Psoas muscle (tissue), 8 donors: Measurements from ENCODE around the gene GMEB2. TPM values are rescaled to one million over a fixed set of nuclear protein-coding genes. Genes with fewer than 3 reads are reported as not detected.

Source experiments
- ATAC-seq, 4 donors: fragments of 200-7000 bp; cut with Tn5 transposase; one replicate each; pipeline ENCODE4 v1.9.1; 2020; ENCODE audit warnings: moderate library complexity in 3 of 4, mild to moderate bottlenecking in 2 of 4
- DNase-seq, 2 donors: peaks; one replicate each; pipeline ENCODE4 v3.0.0-alpha.2; 2020
- H3K27ac ChIP-seq: fragments of 200-600 bp; one replicate; pipeline ENCODE4 v1.8.0; 2022
- H3K27me3 ChIP-seq, 3 donors: fragments of 200-600 bp in 1 of 3; one replicate each; pipeline versions ENCODE4 v1.6.1 to v1.8.0; 2013 to 2022; ENCODE audit warnings: low read length in 2 of 3, mild to moderate bottlenecking in 2 of 3, moderate library complexity in 1 of 3; ENCODE audit not compliant: insufficient read depth in 3 of 3
- H3K36me3 ChIP-seq, 2 donors: fragments of 200-600 bp in 1 of 2; one replicate each; pipeline versions ENCODE4 v1.6.1 to v1.8.0; 2013 to 2022; ENCODE audit warnings: low read depth in 1 of 2, mild to moderate bottlenecking in 1 of 2, moderate library complexity in 1 of 2; ENCODE audit not compliant: insufficient read depth in 1 of 2
- H3K4me1 ChIP-seq: fragments of 200-600 bp; one replicate; pipeline ENCODE4 v1.8.0; 2022
- H3K4me3 ChIP-seq: fragments of 200-600 bp; one replicate; pipeline ENCODE4 v1.8.0; 2022; ENCODE audit warnings: mild to moderate bottlenecking
- H3K9me3 ChIP-seq: fragments of 200-600 bp; one replicate; pipeline ENCODE4 v1.8.0; 2022
- WGBS, 3 donors: extraction: QIAGEN DNeasy Blood & Tissue Kit; methylation state at CpG; one replicate each; pipeline versions ENCODE4 v1.1.6 to v1.1.7; 2013; 5-methylcytosine and 5-hydroxymethylcytosine counted together
- intact Hi-C, 2 donors: fragments of 100-400 bp; cut with DNase I; formaldehyde crosslinking; loops; one replicate each; pipeline versions ENCODE4 v1.11.0 to v1.14.2; 2022
- polyA plus RNA-seq, 3 donors: library from polyadenylated mRNA; stranded (reverse); fragments of 200-250 nt; gene quantifications; one replicate each; pipeline ENCODE4 v1.2.3, GENCODE V29; 2013
- total RNA-seq, 4 donors: library from RNA; stranded (reverse); fragmentation: NEBNext Ultra II Directional in 2 of 4; extraction: Animal tissue kit (Norgen Biotek cat#: 25700) in 2 of 4; gene quantifications; one replicate each; pipeline versions ENCODE4 v1.2.1 to v1.2.4, GENCODE V29; 2021 to 2023
- TF ChIP-seq, protein P1 (sequence below): fragments of 200-600 bp; IDR thresholded peaks from one replicate; pipeline ENCODE4 v1.8.0; 2022; ENCODE audit warnings: antibody characterized with exemption
- donor health status: healthy with polysubstance abuse.
- donor health status: DM: no; HTN: no; CAD: no; lungs with moderate emphysema.
- donor health status: Bipolar disorder and iron deficiency.
- donor health status: healthy.
- donor health status: DM: yes; HTN: yes; CAD: no.
- donor health status: DM: no; HTN: no; CAD: no.
- donor health status: DM: no; HTN: no; CAD: no.
- donor health status: DM: yes; HTN: yes; CAD: no.

GMEB2 gene
- total and polyA plus RNA-seq, 7 donors, result 5.4 to 10.1 (median 8.5) TPM

DNA sequence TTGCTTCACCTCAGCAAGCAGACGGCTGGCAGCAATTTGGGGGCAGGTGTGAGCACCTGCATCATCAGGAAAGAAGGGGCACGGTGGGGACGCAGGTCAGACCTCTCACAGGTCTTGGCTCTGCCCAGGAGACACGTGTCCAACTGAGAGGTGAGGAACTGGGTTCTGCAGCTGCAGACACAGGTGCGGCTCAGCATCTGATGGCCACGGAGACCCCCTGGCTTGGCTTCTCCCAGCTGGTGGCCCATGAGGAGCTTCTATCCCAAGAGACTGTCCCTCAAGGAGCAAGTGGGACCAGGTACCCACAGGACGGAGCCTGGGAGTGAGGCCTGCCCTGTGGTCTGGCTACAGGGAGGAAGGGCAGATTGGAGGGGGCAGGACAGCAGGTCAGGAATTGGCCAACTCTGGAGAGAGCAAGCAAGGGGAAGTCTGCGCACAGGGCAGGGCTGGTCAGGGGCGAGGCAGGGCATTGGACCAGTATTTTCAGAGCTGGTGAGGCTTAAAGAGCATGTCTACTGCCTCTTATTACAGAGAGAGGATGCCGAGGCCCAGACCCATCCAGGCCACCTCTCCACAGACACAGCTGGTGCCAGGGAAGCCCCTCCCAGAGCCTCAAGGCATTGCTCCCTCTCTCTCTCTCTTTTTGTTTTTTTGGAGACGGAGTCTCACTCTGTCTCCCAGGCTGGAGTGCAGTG, 22.1 kb upstream of the GMEB2 start:
- 64 to 79% (median 69%) methylated on average over 11 of the region's 11 CpGs for WGBS, 3 donors
- intact Hi-C loops, result no loop called here

DNA sequence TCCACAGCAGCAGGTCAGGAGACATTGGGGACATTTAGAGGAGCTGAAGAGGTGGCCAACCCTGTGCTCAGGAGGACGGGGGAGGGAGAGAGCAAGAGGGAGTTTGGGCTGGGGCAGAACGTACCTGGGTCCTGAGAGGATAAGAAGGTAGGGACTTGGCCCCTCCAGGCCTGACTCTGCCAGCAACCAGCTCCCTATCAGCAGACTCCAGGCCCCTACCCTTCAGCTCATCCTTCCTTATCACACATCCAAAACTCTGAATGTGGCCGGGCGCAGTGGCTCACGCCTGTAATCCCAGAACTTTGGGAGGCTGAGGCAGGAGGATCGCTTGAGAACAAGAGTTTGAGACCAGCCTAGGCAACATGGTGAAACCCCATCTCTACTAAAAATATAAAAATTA, 21.3 kb upstream of the GMEB2 start:
- Histone ChIP-seq H3K36me3 (no peaks in the 10 kb centered on the region), H3K9me3 (no peaks in the 10 kb centered on the region), H3K27me3 (peaks cover 0 to 29% (median 16%) of the 10 kb centered on the region in 3 donors), H3K4me1 (peaks cover 9% of the 10 kb centered on the region), H3K27ac (no peak overlapping the region), H3K4me3 (no peak overlapping the region)
- WGBS, 3 donors, result 81 to 86% (median 82%) methylated on average over 6 of the region's 6 CpGs
- TF ChIP-seq, protein P1, sequence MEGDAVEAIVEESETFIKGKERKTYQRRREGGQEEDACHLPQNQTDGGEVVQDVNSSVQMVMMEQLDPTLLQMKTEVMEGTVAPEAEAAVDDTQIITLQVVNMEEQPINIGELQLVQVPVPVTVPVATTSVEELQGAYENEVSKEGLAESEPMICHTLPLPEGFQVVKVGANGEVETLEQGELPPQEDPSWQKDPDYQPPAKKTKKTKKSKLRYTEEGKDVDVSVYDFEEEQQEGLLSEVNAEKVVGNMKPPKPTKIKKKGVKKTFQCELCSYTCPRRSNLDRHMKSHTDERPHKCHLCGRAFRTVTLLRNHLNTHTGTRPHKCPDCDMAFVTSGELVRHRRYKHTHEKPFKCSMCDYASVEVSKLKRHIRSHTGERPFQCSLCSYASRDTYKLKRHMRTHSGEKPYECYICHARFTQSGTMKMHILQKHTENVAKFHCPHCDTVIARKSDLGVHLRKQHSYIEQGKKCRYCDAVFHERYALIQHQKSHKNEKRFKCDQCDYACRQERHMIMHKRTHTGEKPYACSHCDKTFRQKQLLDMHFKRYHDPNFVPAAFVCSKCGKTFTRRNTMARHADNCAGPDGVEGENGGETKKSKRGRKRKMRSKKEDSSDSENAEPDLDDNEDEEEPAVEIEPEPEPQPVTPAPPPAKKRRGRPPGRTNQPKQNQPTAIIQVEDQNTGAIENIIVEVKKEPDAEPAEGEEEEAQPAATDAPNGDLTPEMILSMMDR, result no peak
- no peak for DNase-seq
- no peak for ATAC-seq
- intact Hi-C loops, result no loop called here

More for the DNA sequence above, 22.1 kb upstream of the GMEB2 start:
- TF ChIP-seq, protein P1, result no peak
- no peaks in the 10 kb centered on the region for H3K36me3 ChIP-seq
- ATAC-seq, result no peak
- H3K27ac ChIP-seq, result no peak overlapping the region
- no peak overlapping the region for H3K4me3 ChIP-seq
- H3K9me3 ChIP-seq, result no peaks in the 10 kb centered on the region
- DNase-seq, result no peak
- peaks cover 0 to 31% (median 19%) of the 10 kb centered on the region in 3 donors for H3K27me3 ChIP-seq
- peaks cover 9% of the 10 kb centered on the region for H3K4me1 ChIP-seq

DNA sequence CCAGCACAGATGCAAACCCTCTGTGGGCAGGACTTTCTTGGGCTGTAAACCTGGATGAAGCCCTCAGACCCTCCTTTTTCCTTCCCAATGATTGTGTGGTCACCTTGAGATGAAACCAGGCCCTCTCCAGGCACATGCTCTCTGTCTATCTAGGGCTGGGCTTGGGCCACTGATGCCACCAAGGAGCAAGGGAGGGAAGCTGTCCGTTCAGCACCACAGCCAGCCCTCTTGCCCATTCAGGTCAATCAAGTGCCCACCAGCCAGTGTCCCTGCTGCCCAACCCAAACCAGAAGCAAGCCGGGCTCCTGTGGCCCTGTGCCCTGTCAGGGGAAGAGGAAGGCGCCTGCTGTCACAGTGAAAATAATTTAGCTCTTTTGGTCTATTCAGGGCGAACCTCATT, 18.3 kb upstream of the GMEB2 start:
- no peaks in the 10 kb centered on the region for H3K9me3 ChIP-seq
- ATAC-seq, result no peak
- H3K4me1 ChIP-seq, result peaks cover 2% of the 10 kb centered on the region
- 64 to 68% (median 64%) methylated on average over 4 of the region's 4 CpGs for whole genome bisulfite sequencing, 3 donors
- DNase-seq, result no peak
- no peak overlapping the region for H3K4me3 ChIP-seq
- intact Hi-C loops, result no loop called here
- H3K27ac ChIP-seq, result no peak overlapping the region
- H3K36me3 ChIP-seq, result no peaks in the 10 kb centered on the region
- TF ChIP-seq, protein P1, result no peak
- peaks cover 0 to 7% (median 1%) of the 10 kb centered on the region in 3 donors for H3K27me3 ChIP-seq

DNA sequence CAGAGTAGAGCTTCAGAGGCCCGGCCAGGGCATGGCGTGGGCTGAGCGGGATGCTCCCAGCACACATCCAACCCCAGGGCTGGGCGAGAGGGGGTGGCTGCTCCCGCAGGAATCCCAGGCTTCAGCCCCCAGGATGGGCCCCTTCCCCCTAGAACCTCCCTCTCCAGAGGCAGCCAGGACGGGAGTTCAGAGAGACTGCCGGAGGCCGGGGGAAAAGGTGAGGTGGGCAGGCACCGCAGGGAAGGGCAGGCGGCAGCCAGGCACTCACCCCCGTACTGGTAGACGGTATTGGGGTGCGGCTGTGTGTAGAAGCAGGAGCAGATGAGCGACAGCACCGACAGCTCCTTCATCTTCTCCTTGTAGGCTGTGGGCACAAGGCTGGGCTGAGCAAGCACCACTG, 17.0 kb upstream of the GMEB2 start:
- DNase-seq (no peak), ATAC-seq (no peak)
- Histone ChIP-seq H3K27ac (no peak overlapping the region), H3K27me3 (peaks cover 0 to 6% (median 0%) of the 10 kb centered on the region in 3 donors), H3K36me3 (no peaks in the 10 kb centered on the region), H3K4me1 (peaks cover 2% of the 10 kb centered on the region), H3K4me3 (no peak overlapping the region), H3K9me3 (no peaks in the 10 kb centered on the region)
- WGBS, 3 donors, result 87 to 90% (median 89%) methylated on average over 12 to 15 of the region's 15 CpGs
- TF ChIP-seq, protein P1, result no peak
- intact Hi-C loops, result loop anchor here in 1 of 2 donors (2.0 kb wide), 1 partner anchor 13 kb away; no protein-coding TSS in a partner anchor
